SU-DHL-6 (cell line): ENCODE results near the gene PCAT6.

ENCODE experiments used
- H2AFZ ChIP-seq: fragments of 200-600 bp; sonication (generic); 2 replicates; pipeline ENCODE4 v1.6.1; 2014; ENCODE audit warnings: low read depth, mild to moderate bottlenecking, moderate library complexity, mixed read lengths, antibody characterized with exemption, low read length; ENCODE audit not compliant: severe bottlenecking
- H3F3A ChIP-seq: fragments of 200-600 bp; shearing (Covaris generic); 2 replicates; pipeline ENCODE4 v1.6.0; 2016; ENCODE audit warnings: antibody characterized with exemption, mild to moderate bottlenecking; ENCODE audit not compliant: insufficient read depth
- H3K27ac ChIP-seq: fragments of 200-600 bp; sonication (generic); 2 replicates; pipeline ENCODE4 v1.5.1; 2016; ENCODE audit warnings: low read depth, mild to moderate bottlenecking, low read length, moderate library complexity, mixed read lengths
- H3K27me3 ChIP-seq: fragments of 200-600 bp; sonication (generic), shearing (Covaris generic); 2 replicates; pipeline ENCODE4 v1.6.0; 2014; ENCODE audit warnings: mild to moderate bottlenecking, low read length
- H3K36me3 ChIP-seq: fragments of 200-600 bp; sonication (generic); 2 replicates; pipeline ENCODE4 v1.6.1; 2014; ENCODE audit warnings: mild to moderate bottlenecking, low read length, mixed read lengths
- H3K4me2 ChIP-seq: fragments of 300-600, 200-600 bp; shearing (Covaris generic), sonication (generic); 2 replicates; pipeline ENCODE4 v1.6.0; 2014; ENCODE audit warnings: low read length, low read depth, mild to moderate bottlenecking; ENCODE audit not compliant: poor library complexity, severe bottlenecking
- H3K4me3 ChIP-seq: fragments of 200-600 bp; sonication (generic); 2 replicates; pipeline ENCODE4 v1.5.1; 2014; ENCODE audit warnings: antibody characterized with exemption, low read length, mild to moderate bottlenecking, mixed read lengths; ENCODE audit not compliant: insufficient read depth, poor library complexity, severe bottlenecking
- H3K79me2 ChIP-seq: fragments of 200-600 bp; sonication (generic); 2 replicates; pipeline ENCODE4 v1.6.1; 2014; ENCODE audit warnings: mild to moderate bottlenecking, low read length, moderate library complexity; ENCODE audit not compliant: insufficient read depth
- H3K9ac ChIP-seq: fragments of 200-600 bp; sonication (generic); 2 replicates; pipeline ENCODE4 v1.7.0; 2014; ENCODE audit warnings: mild to moderate bottlenecking, low read length
- H3K9me2 ChIP-seq: fragments of 200-600 bp; sonication (generic); replicated peaks from 2 replicates; pipeline ENCODE4 v1.6.1; 2014; ENCODE audit warnings: low read length; ENCODE audit not compliant: insufficient read depth
- H3K9me3 ChIP-seq: fragments of 200-600 bp; sonication (generic); 2 replicates; pipeline ENCODE4 v1.6.1; 2014; ENCODE audit warnings: low read length, mixed read lengths; ENCODE audit not compliant: insufficient read depth
- H4K20me1 ChIP-seq: fragments of 200-600 bp; sonication (generic); 2 replicates; pipeline ENCODE4 v1.6.1; 2014; ENCODE audit warnings: low read depth, mild to moderate bottlenecking, antibody characterized with exemption, low read length, moderate library complexity, mixed read lengths
- EZH2phosphoT487 ChIP-seq: fragments of 200-600 bp; sonication (generic), shearing (Covaris generic); conservative IDR thresholded peaks from 2 replicates; pipeline ENCODE4 v1.6.1; 2018; ENCODE audit warnings: mild to moderate bottlenecking, antibody characterized with exemption, low read length, moderate library complexity, mixed read lengths
- TF ChIP-seq, protein P1 (sequence below): fragments of 200-600 bp; sonication (generic); IDR thresholded peaks from one replicate; pipeline ENCODE4 v1.5.1; 2017; ENCODE audit warnings: antibody characterized with exemption, mild to moderate bottlenecking, low read length, moderate library complexity; ENCODE audit not compliant: insufficient read depth, poor library complexity, severe bottlenecking

Gene PCAT6

DNA sequence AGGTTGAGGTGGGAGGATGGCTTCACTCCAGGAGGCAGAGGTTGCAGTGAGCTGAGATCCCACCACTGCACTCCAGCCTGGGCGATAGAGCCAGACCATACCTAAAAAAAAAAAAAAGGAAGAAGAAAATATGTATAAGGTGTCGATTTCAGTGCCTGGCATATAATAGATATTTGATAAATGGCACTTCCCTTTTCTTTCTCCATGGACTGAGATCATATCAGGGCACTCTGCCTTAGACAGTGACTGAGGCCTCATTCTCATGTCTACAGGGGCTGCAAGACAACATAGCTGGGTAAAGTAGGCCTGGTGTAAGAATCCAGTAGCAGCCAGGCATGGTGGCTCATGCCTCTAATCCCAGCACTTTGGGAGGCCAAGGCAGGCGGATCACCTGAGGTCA lies 21.2 kb downstream of the PCAT6 start:
- Histone ChIP-seq H3K9ac (no peak overlapping the region), H3F3A (no peaks in the 10 kb centered on the region), H2AFZ (no peak overlapping the region), H3K27ac (no peak overlapping the region), H4K20me1 (no peaks in the 10 kb centered on the region), H3K4me3 (no peak overlapping the region), H3K27me3 (no peaks in the 10 kb centered on the region), H3K36me3 (no peaks in the 10 kb centered on the region), H3K9me3 (no peaks in the 10 kb centered on the region), H3K4me2 (no peak overlapping the region), H3K9me2 (no peaks in the 10 kb centered on the region), H3K79me2 (no peaks in the 10 kb centered on the region)
- TF ChIP-seq EZH2phosphoT487 = no peak
- TF ChIP-seq, protein P1, sequence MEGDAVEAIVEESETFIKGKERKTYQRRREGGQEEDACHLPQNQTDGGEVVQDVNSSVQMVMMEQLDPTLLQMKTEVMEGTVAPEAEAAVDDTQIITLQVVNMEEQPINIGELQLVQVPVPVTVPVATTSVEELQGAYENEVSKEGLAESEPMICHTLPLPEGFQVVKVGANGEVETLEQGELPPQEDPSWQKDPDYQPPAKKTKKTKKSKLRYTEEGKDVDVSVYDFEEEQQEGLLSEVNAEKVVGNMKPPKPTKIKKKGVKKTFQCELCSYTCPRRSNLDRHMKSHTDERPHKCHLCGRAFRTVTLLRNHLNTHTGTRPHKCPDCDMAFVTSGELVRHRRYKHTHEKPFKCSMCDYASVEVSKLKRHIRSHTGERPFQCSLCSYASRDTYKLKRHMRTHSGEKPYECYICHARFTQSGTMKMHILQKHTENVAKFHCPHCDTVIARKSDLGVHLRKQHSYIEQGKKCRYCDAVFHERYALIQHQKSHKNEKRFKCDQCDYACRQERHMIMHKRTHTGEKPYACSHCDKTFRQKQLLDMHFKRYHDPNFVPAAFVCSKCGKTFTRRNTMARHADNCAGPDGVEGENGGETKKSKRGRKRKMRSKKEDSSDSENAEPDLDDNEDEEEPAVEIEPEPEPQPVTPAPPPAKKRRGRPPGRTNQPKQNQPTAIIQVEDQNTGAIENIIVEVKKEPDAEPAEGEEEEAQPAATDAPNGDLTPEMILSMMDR = no peak

- no peaks in the 10 kb centered on the region for H4K20me1 ChIP-seq
- no peak overlapping the region for H3K4me2 ChIP-seq
- H3K9ac ChIP-seq = no peak overlapping the region
- no peak overlapping the region for H3K27ac ChIP-seq
- no peak overlapping the region for H3K4me3 ChIP-seq
- H3K9me3 ChIP-seq = no peaks in the 10 kb centered on the region
- no peaks in the 10 kb centered on the region for H3K36me3 ChIP-seq
- H3F3A ChIP-seq = no peaks in the 10 kb centered on the region
- H3K9me2 ChIP-seq = no peaks in the 10 kb centered on the region
- no peak overlapping the region for H2AFZ ChIP-seq
- no peaks in the 10 kb centered on the region for H3K79me2 ChIP-seq
- TF ChIP-seq, protein P1 = no peak
- TF ChIP-seq EZH2phosphoT487 = no peak
- H3K27me3 ChIP-seq = no peaks in the 10 kb centered on the region
Measured at GRCh38 chr1:202834771-202835547, 24.2 kb downstream of the PCAT6 start.

- Histone ChIP-seq H3K9me3 (no peaks in the 10 kb centered on the region), H4K20me1 (no peaks in the 10 kb centered on the region), H3K27me3 (no peaks in the 10 kb centered on the region), H3K27ac (no peak overlapping the region), H2AFZ (no peak overlapping the region), H3K4me3 (no peak overlapping the region), H3K9me2 (no peaks in the 10 kb centered on the region), H3K9ac (no peak overlapping the region), H3K79me2 (no peaks in the 10 kb centered on the region), H3K4me2 (no peak overlapping the region), H3K36me3 (no peaks in the 10 kb centered on the region), H3F3A (no peaks in the 10 kb centered on the region)
- no peak for TF ChIP-seq EZH2phosphoT487
- TF ChIP-seq, protein P1 = no peak
Measured at GRCh38 chr1:202835548-202836072, 24.9 kb downstream of the PCAT6 start.
